ENCODE data around the gene CD81. TPM values are rescaled to one million over a fixed set of nuclear protein-coding genes. Genes with fewer than 3 reads are reported as not detected.

The CD81 gene
- total and polyA plus RNA-seq, 4 donors, result 412 to 708 (median 642) TPM

- TF ChIP-seq CTCF (IDR thresholded peaks at IDR 0.05; ENCODE audit: control extremely low read depth, extremely low read depth), result no peak
- Histone ChIP-seq H3K9me3 (ENCODE audit: control insufficient read depth in 4 of 4, insufficient read depth in 3 of 4, low read length in 3 of 4) (no peaks in the 10 kb centered on the region), H3K36me3 (ENCODE audit: control insufficient read depth in 4 of 4, insufficient read depth in 4 of 4, low read length in 4 of 4) (no peaks in the 10 kb centered on the region), H3K27ac (ENCODE audit: low read depth in 1 of 2, low read length in 1 of 2) (no peak overlapping the region), H3K4me3 (no peak overlapping the region), H3K9ac (ENCODE audit: insufficient read depth in 1 of 2, low read length in 2 of 2) (no peak overlapping the region), H3K27me3 (ENCODE audit: control insufficient read depth in 3 of 3, insufficient read depth in 3 of 3, low read length in 2 of 3) (no peaks in the 10 kb centered on the region), H3K4me1 (ENCODE audit: control insufficient read depth in 5 of 5, insufficient read depth in 5 of 5, low read length in 5 of 5) (peaks cover 0 to 31% (median 6%) of the 10 kb centered on the region in 5 donors)
- 90 to 94% methylated on average over 6 of the region's 6 CpGs for WGBS, 2 donors
- ATAC-seq (ENCODE audit: insufficient read depth, low FRiP score) (no peak), DNase-seq (no peak)
Observed at GRCh38 chr11:2412323-2412722, 35.2 kb downstream of the CD81 start.

GRCh38 chr11:2413742-2414579 is 36.9 kb downstream of the CD81 start:
- no peaks in the 10 kb centered on the region for H3K9me3 ChIP-seq (ENCODE audit: control insufficient read depth in 4 of 4, insufficient read depth in 3 of 4, low read length in 3 of 4)
- H3K27me3 ChIP-seq (ENCODE audit: control insufficient read depth in 3 of 3, insufficient read depth in 3 of 3, low read length in 2 of 3), result no peaks in the 10 kb centered on the region
- H3K4me1 ChIP-seq (ENCODE audit: control insufficient read depth in 5 of 5, insufficient read depth in 5 of 5, low read length in 5 of 5), result peaks cover 0 to 20% (median under 1%) of the 10 kb centered on the region in 5 donors
- H3K9ac ChIP-seq (ENCODE audit: insufficient read depth in 1 of 2, low read length in 2 of 2), result no peak overlapping the region
- TF ChIP-seq CTCF (IDR thresholded peaks at IDR 0.05; ENCODE audit: control extremely low read depth, extremely low read depth), result no peak
- DNase-seq (no peak), ATAC-seq (ENCODE audit: insufficient read depth, low FRiP score) (no peak)
- H3K4me3 ChIP-seq, result no peak overlapping the region
- H3K36me3 ChIP-seq (ENCODE audit: control insufficient read depth in 4 of 4, insufficient read depth in 4 of 4, low read length in 4 of 4), result no peaks in the 10 kb centered on the region
- H3K27ac ChIP-seq (ENCODE audit: low read depth in 1 of 2, low read length in 1 of 2), result no peak overlapping the region
- WGBS, 2 donors, result 88 to 90% methylated on average over 40 to 43 of the region's 43 CpGs

GRCh38 chr11:2414616-2415015 is 37.5 kb downstream of the CD81 start:
- Histone ChIP-seq H3K27me3 (ENCODE audit: control insufficient read depth in 3 of 3, insufficient read depth in 3 of 3, low read length in 2 of 3) (no peaks in the 10 kb centered on the region), H3K36me3 (ENCODE audit: control insufficient read depth in 4 of 4, insufficient read depth in 4 of 4, low read length in 4 of 4) (no peaks in the 10 kb centered on the region), H3K9ac (ENCODE audit: insufficient read depth in 1 of 2, low read length in 2 of 2) (no peak overlapping the region), H3K27ac (ENCODE audit: low read depth in 1 of 2, low read length in 1 of 2) (no peak overlapping the region), H3K9me3 (ENCODE audit: control insufficient read depth in 4 of 4, insufficient read depth in 3 of 4, low read length in 3 of 4) (no peaks in the 10 kb centered on the region), H3K4me3 (no peak overlapping the region), H3K4me1 (ENCODE audit: control insufficient read depth in 5 of 5, insufficient read depth in 5 of 5, low read length in 5 of 5) (peaks cover 0 to 13% (median 0%) of the 10 kb centered on the region in 5 donors)
- DNase-seq (no peak), ATAC-seq (ENCODE audit: insufficient read depth, low FRiP score) (no peak)
- WGBS, 2 donors, result 89 to 94% methylated on average over 35 of the region's 35 CpGs
- TF ChIP-seq CTCF (IDR thresholded peaks at IDR 0.05; ENCODE audit: control extremely low read depth, extremely low read depth), result no peak

All from lung (tissue), 12 donors.